ENCODE measurements around the gene KPNA3.

Gene KPNA3

DNA sequence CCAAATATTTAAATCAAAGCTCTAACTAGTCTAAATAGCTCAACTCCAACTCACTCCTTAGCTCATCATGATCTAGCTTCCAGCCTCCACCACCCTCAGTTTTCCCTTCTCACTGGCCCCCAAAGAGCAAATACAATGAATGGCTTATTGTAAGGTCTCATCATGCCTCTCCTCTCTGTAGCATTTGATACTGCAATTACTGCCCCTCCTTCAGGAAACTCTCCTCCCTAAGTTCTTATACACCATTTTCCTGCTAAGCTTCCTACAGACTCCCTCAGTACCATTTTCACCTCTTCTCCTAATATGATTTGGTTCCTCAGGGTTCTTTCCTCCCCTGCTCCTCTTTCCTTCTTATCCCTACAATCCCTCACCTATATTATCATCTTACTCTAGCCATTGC, 12.8 kb downstream of the KPNA3 start:
- no peak overlapping the region for H2AFZ ChIP-seq (ENCODE audit: insufficient read depth, low read length, poor library complexity)
- peaks cover 0 to 1% of the 10 kb centered on the region in 2 experiments for H3K4me1 ChIP-seq (ENCODE audit: control insufficient read depth in 1 of 2, insufficient read depth in 2 of 2, low read length in 2 of 2)
- no peak overlapping the region for H3K4me3 ChIP-seq (ENCODE audit: low read depth, low read length)
- H4K12ac ChIP-seq (ENCODE audit: low read depth, low read length) = no peak overlapping the region
- H3K4ac ChIP-seq (ENCODE audit: low read depth, low read length) = peak overlapping the region; percentile 35
- H3K14ac ChIP-seq (ENCODE audit: low read length) = no peak overlapping the region
- no peak overlapping the region for H3K27ac ChIP-seq (ENCODE audit: low read depth, low read length)
- H4K8ac ChIP-seq (ENCODE audit: low read depth, low read length) = no peak overlapping the region
- H2AK5ac ChIP-seq (ENCODE audit: low read length) = no peak overlapping the region
- no peak for DNase-seq
- H4K91ac ChIP-seq (ENCODE audit: low read depth, low read length) = no peak overlapping the region
- H3K23ac ChIP-seq (ENCODE audit: low read length) = no peak overlapping the region
- no peak overlapping the region for H2BK120ac ChIP-seq (ENCODE audit: insufficient read depth, low read length, poor library complexity)
- no peak overlapping the region for H3K18ac ChIP-seq (ENCODE audit: low read length)
- H3K9me3 ChIP-seq (ENCODE audit: insufficient read depth, low read depth, low read length) = no peaks in the 10 kb centered on the region
- H3K4me2 ChIP-seq (ENCODE audit: low read length) = no peak overlapping the region
- peaks cover 2% of the 10 kb centered on the region for H3K79me2 ChIP-seq (ENCODE audit: control insufficient read depth, insufficient read depth, low read length, poor library complexity)
- H2BK5ac ChIP-seq (ENCODE audit: low read depth, low read length, poor library complexity) = no peak overlapping the region
- H3K27me3 ChIP-seq (ENCODE audit: insufficient read depth, low read length) = no peaks in the 10 kb centered on the region
- no peaks in the 10 kb centered on the region for H3K79me1 ChIP-seq (ENCODE audit: low read length)
- peaks cover 0 to 2% of the 10 kb centered on the region in 2 experiments for H3K36me3 ChIP-seq (ENCODE audit: control insufficient read depth in 1 of 2, insufficient read depth in 2 of 2, low read length in 2 of 2)
- no peak overlapping the region for H2BK12ac ChIP-seq (ENCODE audit: low read length)
- H3K9ac ChIP-seq (ENCODE audit: low read length) = no peak overlapping the region

DNA sequence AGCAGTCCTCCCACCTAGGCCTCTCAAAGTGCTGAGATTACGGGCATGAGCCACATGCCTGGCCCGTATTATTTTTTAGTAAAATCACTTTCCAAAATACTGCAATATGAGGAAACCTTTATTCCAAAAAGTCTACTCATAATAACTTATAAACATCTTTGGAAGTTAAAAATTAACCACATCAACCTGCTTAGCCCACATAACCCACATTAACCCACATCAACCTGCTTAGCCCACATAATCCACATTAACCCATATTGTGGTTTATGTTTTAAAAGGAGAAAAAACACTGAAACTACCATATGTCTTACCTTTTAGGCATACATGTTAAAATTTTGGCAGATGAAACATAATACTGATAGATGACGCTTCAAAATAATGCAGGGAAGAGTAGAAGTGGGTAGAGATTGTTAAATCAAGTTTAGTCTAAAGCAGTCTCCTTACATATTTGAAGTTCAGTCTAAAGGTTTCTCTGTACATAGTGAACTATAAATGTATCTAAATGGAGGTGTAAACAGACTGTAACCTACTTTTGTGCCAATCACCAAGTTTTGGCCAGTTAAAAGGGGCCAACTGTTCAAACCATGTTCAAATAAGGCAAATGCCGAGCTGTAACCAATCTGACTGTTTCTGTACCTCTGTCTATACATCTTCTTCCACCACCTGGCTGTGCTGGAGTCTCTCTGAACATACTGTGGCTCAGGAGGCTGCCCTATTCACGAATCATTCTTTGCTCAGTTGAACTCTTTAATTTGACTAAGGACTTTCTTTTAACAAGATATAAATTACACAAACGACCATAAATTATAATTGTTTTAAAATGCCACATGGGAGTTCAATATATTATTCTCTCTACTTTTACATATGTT, 14.5 kb downstream of the KPNA3 start:
- Histone ChIP-seq H2BK120ac (ENCODE audit: insufficient read depth, low read length, poor library complexity) (no peak overlapping the region), H3K4me1 (ENCODE audit: control insufficient read depth in 1 of 2, insufficient read depth in 2 of 2, low read length in 2 of 2) (peaks cover 0 to 1% of the 10 kb centered on the region in 2 experiments), H3K9ac (ENCODE audit: low read length) (no peak overlapping the region), H3K27me3 (ENCODE audit: insufficient read depth, low read length) (no peaks in the 10 kb centered on the region), H2AFZ (ENCODE audit: insufficient read depth, low read length, poor library complexity) (no peak overlapping the region), H3K79me2 (ENCODE audit: control insufficient read depth, insufficient read depth, low read length, poor library complexity) (no peaks in the 10 kb centered on the region), H4K12ac (ENCODE audit: low read depth, low read length) (no peak overlapping the region), H2BK5ac (ENCODE audit: low read depth, low read length, poor library complexity) (no peak overlapping the region), H4K8ac (ENCODE audit: low read depth, low read length) (no peak overlapping the region), H3K4me2 (ENCODE audit: low read length) (no peak overlapping the region), H3K14ac (ENCODE audit: low read length) (no peak overlapping the region), H4K91ac (ENCODE audit: low read depth, low read length) (no peak overlapping the region), H3K18ac (ENCODE audit: low read length) (no peak overlapping the region), H2AK5ac (ENCODE audit: low read length) (no peak overlapping the region), H3K4me3 (ENCODE audit: low read depth, low read length) (no peak overlapping the region), H3K79me1 (ENCODE audit: low read length) (no peaks in the 10 kb centered on the region), H3K27ac (ENCODE audit: low read depth, low read length) (no peak overlapping the region), H2BK12ac (ENCODE audit: low read length) (no peak overlapping the region), H3K4ac (ENCODE audit: low read depth, low read length) (no peak overlapping the region), H3K36me3 (ENCODE audit: control insufficient read depth in 1 of 2, insufficient read depth in 2 of 2, low read length in 2 of 2) (peaks cover 0 to 2% of the 10 kb centered on the region in 2 experiments), H3K23ac (ENCODE audit: low read length) (no peak overlapping the region), H3K9me3 (ENCODE audit: insufficient read depth, low read depth, low read length) (no peaks in the 10 kb centered on the region)
- peak in 1 of 2 donors; percentile 73 for DNase-seq
- WGBS (ENCODE audit: extremely low coverage, insufficient coverage, insufficient read length) = no CpG with 5 or more reads among the region's 6 CpGs

DNA sequence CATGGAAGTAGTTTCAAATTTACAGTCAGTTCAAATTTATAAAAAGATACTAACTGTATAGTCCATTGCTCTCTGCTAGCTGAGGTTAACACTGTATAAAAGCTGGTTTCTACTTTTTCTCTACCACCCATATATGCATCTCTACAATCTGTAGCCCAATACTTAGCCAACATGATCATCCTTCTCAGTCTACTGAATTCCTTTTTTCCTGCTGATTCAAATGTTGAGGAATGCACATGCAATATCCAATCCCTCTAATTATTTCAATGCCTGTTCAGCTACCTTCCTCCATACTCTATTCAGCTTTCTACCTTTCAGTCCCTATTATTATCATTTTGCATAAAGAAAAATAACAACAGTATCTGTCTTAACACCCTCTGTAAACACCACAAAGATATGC, 15.6 kb downstream of the KPNA3 start:
- peaks cover 0 to 1% of the 10 kb centered on the region in 2 experiments for H3K4me1 ChIP-seq (ENCODE audit: control insufficient read depth in 1 of 2, insufficient read depth in 2 of 2, low read length in 2 of 2)
- H3K23ac ChIP-seq (ENCODE audit: low read length) = no peak overlapping the region
- no peaks in the 10 kb centered on the region for H3K79me1 ChIP-seq (ENCODE audit: low read length)
- no peak overlapping the region for H3K18ac ChIP-seq (ENCODE audit: low read length)
- no peak overlapping the region for H2BK12ac ChIP-seq (ENCODE audit: low read length)
- no peak overlapping the region for H2BK5ac ChIP-seq (ENCODE audit: low read depth, low read length, poor library complexity)
- no peak overlapping the region for H4K12ac ChIP-seq (ENCODE audit: low read depth, low read length)
- no peak overlapping the region for H3K9ac ChIP-seq (ENCODE audit: low read length)
- H3K4ac ChIP-seq (ENCODE audit: low read depth, low read length) = no peak overlapping the region
- no peak overlapping the region for H3K4me3 ChIP-seq (ENCODE audit: low read depth, low read length)
- no peaks in the 10 kb centered on the region for H3K9me3 ChIP-seq (ENCODE audit: insufficient read depth, low read depth, low read length)
- no peaks in the 10 kb centered on the region for H3K79me2 ChIP-seq (ENCODE audit: control insufficient read depth, insufficient read depth, low read length, poor library complexity)
- no peak overlapping the region for H3K4me2 ChIP-seq (ENCODE audit: low read length)
- no peak overlapping the region for H2AFZ ChIP-seq (ENCODE audit: insufficient read depth, low read length, poor library complexity)
- no peak overlapping the region for H3K14ac ChIP-seq (ENCODE audit: low read length)
- H2AK5ac ChIP-seq (ENCODE audit: low read length) = no peak overlapping the region
- H3K27me3 ChIP-seq (ENCODE audit: insufficient read depth, low read length) = no peaks in the 10 kb centered on the region
- H4K8ac ChIP-seq (ENCODE audit: low read depth, low read length) = no peak overlapping the region
- DNase-seq = no peak
- peaks cover 0 to 2% of the 10 kb centered on the region in 2 experiments for H3K36me3 ChIP-seq (ENCODE audit: control insufficient read depth in 1 of 2, insufficient read depth in 2 of 2, low read length in 2 of 2)
- H4K91ac ChIP-seq (ENCODE audit: low read depth, low read length) = no peak overlapping the region
- H2BK120ac ChIP-seq (ENCODE audit: insufficient read depth, low read length, poor library complexity) = no peak overlapping the region
- no peak overlapping the region for H3K27ac ChIP-seq (ENCODE audit: low read depth, low read length)

DNA sequence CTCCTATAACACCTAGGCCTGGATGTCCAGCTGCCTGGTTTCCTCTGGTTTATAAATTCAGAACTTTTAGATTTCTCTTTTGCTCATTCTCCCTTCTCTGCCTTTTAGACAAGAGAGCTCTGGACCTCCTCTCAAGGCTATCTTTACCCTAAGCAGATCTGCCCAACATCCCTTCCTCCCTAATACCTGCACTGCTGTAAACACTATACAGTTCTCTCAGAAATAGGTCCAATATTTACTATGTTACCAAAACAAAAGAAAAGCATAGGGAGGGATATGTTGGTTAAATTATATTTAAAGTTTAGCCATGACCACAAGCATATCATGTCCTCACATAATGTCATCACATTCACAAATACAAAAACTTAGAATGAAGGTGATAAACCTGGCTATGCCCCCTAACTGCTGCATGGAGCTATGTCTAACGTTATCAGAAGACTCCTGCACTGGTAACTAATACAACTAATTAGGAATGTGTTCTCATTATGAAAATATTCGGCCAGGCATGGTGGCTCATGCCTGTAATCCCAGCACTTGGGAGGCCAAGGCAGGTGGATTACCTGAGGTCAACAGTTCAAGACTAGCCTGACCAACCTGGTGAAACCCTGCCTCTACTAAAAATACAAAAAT, 18.0 kb downstream of the KPNA3 start:
- WGBS (ENCODE audit: extremely low coverage, insufficient coverage, insufficient read length) = no CpG with 5 or more reads among the region's 2 CpGs
- Histone ChIP-seq H3K4ac (ENCODE audit: low read depth, low read length) (peak overlapping the region; percentile 33), H2AK5ac (ENCODE audit: low read length) (no peak overlapping the region), H4K8ac (ENCODE audit: low read depth, low read length) (no peak overlapping the region), H2BK5ac (ENCODE audit: low read depth, low read length, poor library complexity) (no peak overlapping the region), H2AFZ (ENCODE audit: insufficient read depth, low read length, poor library complexity) (no peak overlapping the region), H3K4me1 (ENCODE audit: control insufficient read depth in 1 of 2, insufficient read depth in 2 of 2, low read length in 2 of 2) (peaks cover 0 to 1% of the 10 kb centered on the region in 2 experiments), H3K14ac (ENCODE audit: low read length) (no peak overlapping the region), H3K79me2 (ENCODE audit: control insufficient read depth, insufficient read depth, low read length, poor library complexity) (no peaks in the 10 kb centered on the region), H3K4me2 (ENCODE audit: low read length) (no peak overlapping the region), H4K91ac (ENCODE audit: low read depth, low read length) (no peak overlapping the region), H3K36me3 (ENCODE audit: control insufficient read depth in 1 of 2, insufficient read depth in 2 of 2, low read length in 2 of 2) (peaks cover 0 to 2% of the 10 kb centered on the region in 2 experiments), H2BK12ac (ENCODE audit: low read length) (no peak overlapping the region), H2BK120ac (ENCODE audit: insufficient read depth, low read length, poor library complexity) (no peak overlapping the region), H3K27ac (ENCODE audit: low read depth, low read length) (no peak overlapping the region), H3K27me3 (ENCODE audit: insufficient read depth, low read length) (no peaks in the 10 kb centered on the region), H3K79me1 (ENCODE audit: low read length) (no peaks in the 10 kb centered on the region), H3K9me3 (ENCODE audit: insufficient read depth, low read depth, low read length) (no peaks in the 10 kb centered on the region), H3K9ac (ENCODE audit: low read length) (no peak overlapping the region), H3K23ac (ENCODE audit: low read length) (no peak overlapping the region), H4K12ac (ENCODE audit: low read depth, low read length) (no peak overlapping the region), H3K4me3 (ENCODE audit: low read depth, low read length) (no peak overlapping the region), H3K18ac (ENCODE audit: low read length) (no peak overlapping the region)
- DNase-seq = no peak

Data from trophoblast cell (in vitro differentiated cells and primary cell).